Measurements from ENCODE around the gene ZNF304.

- TF ChIP-seq CTCF (conservative IDR thresholded peaks at IDR 0.05; ENCODE audit: low read depth in 2 of 2) = no peak
- no peak for TF ChIP-seq STAT1 (IDR thresholded peaks at IDR 0.05; ENCODE audit: unreplicated experiment)
- no peak for TF ChIP-seq REST (IDR thresholded peaks at IDR 0.05; ENCODE audit: unreplicated experiment)
Measured at GRCh38 chr19:57362997-57363687, 12.1 kb downstream of the ZNF304 start, which contains the start of the genes TRAPPC2B and ZNF547.

All from GM23338 (cell line).